Bronchial epithelial cell (primary cell): ENCODE results near the gene GSTM4. TPM values are rescaled to one million over a fixed set of nuclear protein-coding genes. Genes with fewer than 3 reads are reported as not detected.

Experiments
- DNase-seq: peaks from one replicate; pipeline ENCODE4 v3.0.0-alpha.2; 2010; ENCODE audit warnings: low read depth
- FAIRE-seq: peaks from 2 replicates; lab custom pipeline; 2011; peaks lifted over from hg19 to GRCh38; lab: Jason Lieb, UNC
- H3K27me3 ChIP-seq: 2 replicates; pipeline ENCODE4 v1.5.1; 2011; ENCODE audit warnings: low read length; ENCODE audit not compliant: control insufficient read depth, insufficient read depth
- H3K36me3 ChIP-seq: 2 replicates; pipeline ENCODE4 v1.5.1; 2011; ENCODE audit warnings: low read length; ENCODE audit not compliant: control insufficient read depth, insufficient read depth
- H3K4me3 ChIP-seq: 2 replicates; pipeline ENCODE4 v1.5.1; 2011; ENCODE audit warnings: mild to moderate bottlenecking, low read depth, low read length, control low read depth
- CTCF ChIP-seq: IDR thresholded peaks from 2 replicates; pipeline ENCODE4 v1.5.1; 2011; ENCODE audit warnings: mild to moderate bottlenecking, moderate library complexity, low read length, control low read depth, inconsistent platforms; ENCODE audit not compliant: insufficient read depth, severe bottlenecking
- total RNA-seq: library from RNA; depleted of rRNA; stranded (reverse); fragments of >200 nt; gene quantifications from 2 replicates; pipeline ENCODE4 v1.2.1, GENCODE V29; 2014

The GSTM4 gene
- total RNA-seq, 1 donor from 2014 or later = 0.53 TPM

- DNase-seq = no peak
- FAIRE-seq = no peak
- no peak overlapping the region for H3K4me3 ChIP-seq
- H3K27me3 ChIP-seq = no peaks in the 10 kb centered on the region
- TF ChIP-seq CTCF = no peak
- H3K36me3 ChIP-seq = peaks cover 11% of the 10 kb centered on the region
Observed at GRCh38 chr1:109623601-109624161, 32.2 kb upstream of the GSTM4 start.

- no peak for TF ChIP-seq CTCF
- Histone ChIP-seq H3K27me3 (no peaks in the 10 kb centered on the region), H3K36me3 (peaks cover 14% of the 10 kb centered on the region), H3K4me3 (no peak overlapping the region)
- DNase-seq = no peak
- no peak for FAIRE-seq
Observed at GRCh38 chr1:109624201-109625010, 31.5 kb upstream of the GSTM4 start.

GRCh38 chr1:109625176-109625575 lies 30.7 kb upstream of the GSTM4 start:
- Histone ChIP-seq H3K27me3 (no peaks in the 10 kb centered on the region), H3K4me3 (no peak overlapping the region), H3K36me3 (peaks cover 19% of the 10 kb centered on the region)
- DNase-seq (no peak), FAIRE-seq (no peak)
- TF ChIP-seq CTCF = no peak

GRCh38 chr1:109625601-109626560 lies 30.0 kb upstream of the GSTM4 start:
- Histone ChIP-seq H3K36me3 (peaks cover 23% of the 10 kb centered on the region), H3K4me3 (no peak overlapping the region), H3K27me3 (no peaks in the 10 kb centered on the region)
- no peak for DNase-seq
- TF ChIP-seq CTCF = no peak
- FAIRE-seq = no peak

DNA sequence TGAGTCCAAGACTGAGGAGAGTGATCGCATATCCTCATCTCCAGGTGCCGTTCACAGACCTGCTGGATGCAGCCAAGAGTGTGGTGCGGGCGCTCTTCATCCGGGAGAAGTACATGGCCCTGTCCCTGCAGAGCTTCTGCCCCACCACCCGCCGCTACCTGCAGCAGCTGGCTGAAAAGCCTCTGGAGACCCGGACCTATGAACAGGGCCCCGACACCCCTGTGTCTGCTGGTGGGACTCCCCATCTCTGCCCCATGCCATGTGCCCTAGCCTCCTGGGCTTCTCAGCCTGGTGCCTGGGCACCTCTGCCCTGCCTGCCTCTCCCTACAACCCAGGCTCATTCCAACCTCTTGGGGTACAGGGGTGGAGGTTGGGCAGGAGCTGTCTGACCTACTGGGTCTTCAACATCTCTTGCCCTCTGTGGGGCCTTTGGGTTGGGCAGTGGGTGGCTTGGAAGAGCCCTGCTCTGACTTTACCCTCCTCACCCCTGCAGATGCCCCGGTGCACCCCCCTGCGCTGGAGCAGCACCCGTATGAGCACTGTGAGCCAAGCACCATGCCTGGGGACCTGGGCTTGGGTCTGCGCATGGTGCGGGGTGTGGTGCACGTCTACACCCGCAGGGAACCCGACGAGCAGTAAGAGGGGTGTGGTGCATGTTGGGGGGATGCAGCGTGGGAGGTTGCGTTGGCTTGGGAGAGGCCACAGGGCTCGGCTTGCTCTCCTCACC lies 29.1 kb upstream of the GSTM4 start:
- H3K4me3 ChIP-seq = no peak overlapping the region
- TF ChIP-seq CTCF = no peak
- H3K36me3 ChIP-seq = peaks cover 28% of the 10 kb centered on the region
- FAIRE-seq (no peak), DNase-seq (no peak)
- H3K27me3 ChIP-seq = no peaks in the 10 kb centered on the region
